Activated T-cell treated with anti-CD3 and anti-CD28 coated beads, Interleukin-2, amount 50 U/mL, for 4 hours (primary cell): ENCODE data around the gene PEF1. TPM values are rescaled to one million over a fixed set of nuclear protein-coding genes. Genes with fewer than 3 reads are reported as not detected.
A peak's percentile ranks its signal among the peaks of the same experiment; 100 is the strongest.

Experiments used
- ATAC-seq, 2 donors: fragments of 200-7000 bp; cut with Tn5 transposase; one replicate each; pipeline ENCODE4 v1.10.0; 2021
- DNase-seq: peaks from one replicate; pipeline ENCODE4 v3.0.0-alpha.2; 2020
- H3K27me3 Mint-ChIP-seq: one replicate; pipeline ENCODE4 v1.8.0; 2021; ENCODE audit warnings: low read depth, mixed read lengths
- H3K36me3 Mint-ChIP-seq: one replicate; pipeline ENCODE4 v1.8.0; 2022; ENCODE audit warnings: mixed read lengths; ENCODE audit not compliant: insufficient read depth
- H3K4me1 Mint-ChIP-seq: one replicate; pipeline ENCODE4 v1.8.0; 2021; ENCODE audit warnings: low read depth, mixed read lengths
- H3K4me3 Mint-ChIP-seq: one replicate; pipeline ENCODE4 v1.8.0; 2021; ENCODE audit warnings: mild to moderate bottlenecking, moderate library complexity, mixed read lengths
- H3K9me3 Mint-ChIP-seq: one replicate; pipeline ENCODE4 v1.8.0; 2021; ENCODE audit warnings: mixed read lengths
- total RNA-seq, 3 donors: library from RNA; stranded (reverse); gene quantifications; one replicate each; pipeline ENCODE4 v1.2.1, GENCODE V29; 2021

PEF1 gene
- total RNA-seq, 3 donors from 2014 or later: 67.0 to 73.9 (median 71.5) TPM

- Mint-ChIP-seq H3K27me3 (peaks cover 8% of the 10 kb centered on the region), H3K4me1 (peaks cover 7% of the 10 kb centered on the region), H3K36me3 (no peaks in the 10 kb centered on the region), H3K4me3 (no peak overlapping the region), H3K9me3 (no peaks in the 10 kb centered on the region)
- DNase-seq (no peak), ATAC-seq (no peak)
These were observed 35.1 kb downstream of the PEF1 start for GRCh38 chr1:31609514-31610118.

- peaks cover 7% of the 10 kb centered on the region for H3K4me1 Mint-ChIP-seq
- H3K27me3 Mint-ChIP-seq: peaks cover 7% of the 10 kb centered on the region
- DNase-seq (no peak), ATAC-seq (no peak)
- no peak overlapping the region for H3K4me3 Mint-ChIP-seq
- H3K36me3 Mint-ChIP-seq: no peaks in the 10 kb centered on the region
- no peaks in the 10 kb centered on the region for H3K9me3 Mint-ChIP-seq
These were observed 37.3 kb downstream of the PEF1 start for GRCh38 chr1:31607360-31607759.

GRCh38 chr1:31605908-31606427 lies 38.7 kb downstream of the PEF1 start:
- Mint-ChIP-seq H3K4me1 (peaks cover 7% of the 10 kb centered on the region), H3K9me3 (no peaks in the 10 kb centered on the region), H3K4me3 (no peak overlapping the region), H3K36me3 (no peaks in the 10 kb centered on the region), H3K27me3 (peaks cover 7% of the 10 kb centered on the region)
- ATAC-seq: peak; percentile 97 to 98
- no peak for DNase-seq

GRCh38 chr1:31602081-31602480 lies 42.6 kb downstream of the PEF1 start:
- Mint-ChIP-seq H3K4me3 (no peak overlapping the region), H3K36me3 (no peaks in the 10 kb centered on the region), H3K27me3 (peaks cover 4% of the 10 kb centered on the region), H3K4me1 (peaks cover 7% of the 10 kb centered on the region), H3K9me3 (no peaks in the 10 kb centered on the region)
- no peak for ATAC-seq
- DNase-seq: no peak

DNA sequence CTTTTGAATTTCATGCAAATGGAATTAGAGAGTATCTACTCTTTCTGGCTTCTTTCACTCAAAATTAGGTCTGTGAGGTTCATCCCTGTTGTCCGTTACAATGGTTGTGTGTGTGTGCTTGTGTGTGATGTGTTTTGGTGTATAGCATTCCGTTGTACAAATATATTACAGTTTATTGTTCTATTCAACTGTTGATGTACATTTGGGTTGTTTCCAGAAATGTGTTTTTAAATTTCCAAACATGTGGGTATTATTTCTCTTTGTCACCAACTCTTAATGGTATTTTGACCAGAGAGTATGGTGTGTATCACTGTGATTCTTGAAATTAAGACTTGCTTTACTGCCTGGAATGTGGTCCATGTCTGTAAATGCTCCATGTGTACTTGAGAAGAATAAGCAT lies 44.0 kb downstream of the PEF1 start:
- ATAC-seq (no peak), DNase-seq (no peak)
- H3K27me3 Mint-ChIP-seq: peaks cover 12% of the 10 kb centered on the region
- no peak overlapping the region for H3K4me3 Mint-ChIP-seq
- H3K4me1 Mint-ChIP-seq: peaks cover under 1% of the 10 kb centered on the region
- H3K36me3 Mint-ChIP-seq: no peaks in the 10 kb centered on the region
- H3K9me3 Mint-ChIP-seq: no peaks in the 10 kb centered on the region

GRCh38 chr1:31598980-31599379 lies 45.7 kb downstream of the PEF1 start:
- H3K9me3 Mint-ChIP-seq: no peaks in the 10 kb centered on the region
- no peak overlapping the region for H3K4me3 Mint-ChIP-seq
- no peak for DNase-seq
- ATAC-seq: no peak
- H3K4me1 Mint-ChIP-seq: no peaks in the 10 kb centered on the region
- peaks cover 12% of the 10 kb centered on the region for H3K27me3 Mint-ChIP-seq
- no peaks in the 10 kb centered on the region for H3K36me3 Mint-ChIP-seq

DNA sequence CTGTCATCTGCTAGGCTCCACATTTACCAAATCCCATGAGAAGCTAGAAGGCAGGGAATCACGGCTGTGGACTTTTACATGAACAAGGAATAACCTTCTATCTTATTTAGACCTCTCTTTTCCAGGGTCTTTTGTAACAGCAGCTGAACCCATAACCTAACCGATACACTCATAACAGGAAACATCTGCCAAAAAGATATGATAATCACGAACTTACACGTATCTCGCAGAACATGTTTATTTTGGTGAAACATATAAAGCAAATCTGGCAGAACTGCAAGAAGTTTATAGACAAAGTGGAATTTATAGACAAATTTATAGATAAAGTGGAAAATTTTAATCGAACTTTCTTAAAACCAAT lies 48.0 kb downstream of the PEF1 start:
- Mint-ChIP-seq H3K4me1 (no peaks in the 10 kb centered on the region), H3K4me3 (no peak overlapping the region), H3K36me3 (no peaks in the 10 kb centered on the region), H3K9me3 (no peaks in the 10 kb centered on the region), H3K27me3 (peaks cover 23% of the 10 kb centered on the region)
- ATAC-seq: no peak
- DNase-seq: no peak

DNA sequence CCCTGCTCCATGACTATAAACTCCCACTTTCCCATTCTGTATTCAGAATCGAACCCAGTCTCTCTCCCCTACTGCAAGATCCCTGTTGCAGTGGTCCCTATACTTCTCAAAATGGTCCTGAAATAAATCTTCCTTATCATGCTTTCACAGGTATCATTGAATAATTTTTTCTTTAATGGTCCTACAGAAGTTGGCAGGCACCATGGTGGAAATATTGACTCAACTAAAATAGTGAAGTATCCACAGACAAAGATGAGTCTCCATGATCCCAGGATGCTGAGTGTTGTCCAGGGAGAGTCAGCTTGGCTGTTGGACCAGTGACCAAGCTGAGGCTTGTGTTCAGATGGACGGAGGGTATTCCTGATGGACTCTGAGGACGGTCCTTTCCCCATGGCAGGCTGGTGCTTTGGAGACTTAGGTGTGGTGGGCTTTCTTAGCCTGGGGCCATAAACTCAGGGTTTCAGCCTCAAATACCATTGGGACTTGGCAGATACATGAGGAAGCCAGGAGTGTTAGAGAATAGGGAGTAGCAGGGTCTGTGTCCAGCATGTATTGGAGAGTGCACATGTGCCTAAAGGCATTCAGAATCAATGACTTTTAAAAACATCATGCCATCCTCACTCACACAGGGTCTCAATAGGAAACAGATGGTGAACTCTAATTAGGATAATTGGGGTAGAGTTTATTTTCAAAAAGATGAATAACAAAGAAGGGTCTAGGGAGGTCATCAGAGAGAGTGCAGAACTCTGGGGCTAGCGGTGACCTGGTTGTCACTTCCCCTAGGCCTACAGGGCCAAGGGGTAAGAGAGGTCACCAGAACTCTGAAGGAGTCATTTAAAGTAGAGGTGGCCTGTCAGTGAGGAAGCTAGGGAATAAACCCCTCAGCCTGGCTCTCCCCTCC lies 48.6 kb downstream of the PEF1 start:
- H3K9me3 Mint-ChIP-seq: no peaks in the 10 kb centered on the region
- ATAC-seq: no peak
- H3K27me3 Mint-ChIP-seq: peaks cover 27% of the 10 kb centered on the region
- no peaks in the 10 kb centered on the region for H3K4me1 Mint-ChIP-seq
- no peak for DNase-seq
- H3K36me3 Mint-ChIP-seq: no peaks in the 10 kb centered on the region
- no peak overlapping the region for H3K4me3 Mint-ChIP-seq

DNA sequence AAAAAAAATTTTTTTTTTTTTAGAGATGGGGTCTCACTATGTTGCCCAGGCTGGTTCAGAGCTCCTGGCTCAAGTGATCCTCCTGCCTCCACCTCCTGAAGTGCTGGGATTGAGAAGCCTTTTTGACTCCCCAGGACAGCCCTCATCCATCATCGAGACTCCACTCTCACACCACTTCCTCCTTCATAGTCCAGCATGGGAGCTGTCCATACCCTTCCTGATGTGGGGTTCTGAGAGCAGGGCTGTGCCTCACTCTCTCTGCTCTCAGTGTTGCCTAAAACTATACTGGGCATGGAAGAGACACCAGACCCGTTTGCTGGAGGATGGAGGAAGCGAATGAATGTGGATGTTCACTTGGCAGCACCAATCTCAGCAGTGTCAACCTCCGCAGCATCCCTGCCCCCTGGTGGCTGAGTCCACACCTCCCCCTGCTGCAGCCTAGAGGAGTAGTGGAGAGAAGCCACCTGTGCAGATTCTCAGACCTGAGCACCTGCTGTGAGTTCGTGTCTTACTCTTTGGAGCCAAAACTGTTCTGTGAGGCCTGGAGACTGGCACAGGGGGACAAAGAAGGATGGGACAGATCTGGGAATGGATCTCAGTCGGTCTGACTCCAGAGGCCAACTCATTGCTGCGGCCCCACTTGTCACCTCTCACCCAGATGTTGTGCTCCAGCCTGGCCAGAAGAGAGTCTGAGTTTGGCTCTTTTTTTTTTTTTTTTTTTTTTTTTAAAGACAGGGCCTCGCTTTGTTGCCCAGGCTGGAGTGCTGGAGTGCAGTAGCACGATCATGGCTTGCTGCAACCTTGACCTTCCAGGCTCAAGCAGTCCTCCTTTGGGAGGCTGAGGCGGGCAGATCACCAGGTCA lies 50.7 kb downstream of the PEF1 start:
- Mint-ChIP-seq H3K36me3 (no peaks in the 10 kb centered on the region), H3K27me3 (peaks cover 40% of the 10 kb centered on the region), H3K4me3 (no peak overlapping the region), H3K9me3 (no peaks in the 10 kb centered on the region), H3K4me1 (no peaks in the 10 kb centered on the region)
- DNase-seq (peak; percentile 67), ATAC-seq (peak; percentile 76 to 90)

DNA sequence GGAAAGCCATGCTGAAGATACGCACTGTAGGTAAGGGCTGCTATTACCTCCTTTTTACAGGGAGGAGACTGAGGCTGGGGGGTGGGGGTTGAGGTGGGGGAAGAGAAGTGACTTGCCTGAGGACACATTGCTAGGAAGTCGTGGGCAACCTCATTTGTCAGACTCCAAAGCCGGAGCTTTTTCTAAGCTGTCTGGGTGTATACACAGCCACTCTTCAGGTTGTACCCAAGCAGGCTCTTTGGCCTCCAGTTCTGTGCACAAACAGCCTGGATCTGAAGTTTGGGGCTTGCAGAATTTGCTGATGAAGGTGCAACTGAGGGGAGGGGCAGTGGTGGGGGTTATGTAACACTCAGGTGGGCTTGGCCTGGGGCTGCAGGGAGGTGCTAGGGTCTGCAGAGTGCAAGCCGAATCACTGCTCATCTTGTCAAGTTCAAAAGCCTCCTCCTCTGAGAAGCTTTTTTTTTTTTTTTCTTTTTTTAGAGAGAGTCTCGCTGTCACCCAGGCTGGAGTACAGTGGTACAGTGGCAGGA lies 51.5 kb downstream of the PEF1 start:
- Mint-ChIP-seq H3K4me1 (no peaks in the 10 kb centered on the region), H3K9me3 (no peaks in the 10 kb centered on the region), H3K36me3 (no peaks in the 10 kb centered on the region), H3K27me3 (peaks cover 41% of the 10 kb centered on the region), H3K4me3 (no peak overlapping the region)
- ATAC-seq: no peak
- no peak for DNase-seq

- no peaks in the 10 kb centered on the region for H3K4me1 Mint-ChIP-seq
- H3K27me3 Mint-ChIP-seq: peaks cover 46% of the 10 kb centered on the region
- ATAC-seq: no peak
- H3K4me3 Mint-ChIP-seq: no peak overlapping the region
- no peak for DNase-seq
- H3K36me3 Mint-ChIP-seq: no peaks in the 10 kb centered on the region
- no peaks in the 10 kb centered on the region for H3K9me3 Mint-ChIP-seq
These were observed 52.5 kb downstream of the PEF1 start for GRCh38 chr1:31592132-31592531.

- Mint-ChIP-seq H3K4me3 (no peak overlapping the region), H3K36me3 (no peaks in the 10 kb centered on the region), H3K27me3 (peaks cover 45% of the 10 kb centered on the region), H3K9me3 (no peaks in the 10 kb centered on the region), H3K4me1 (no peaks in the 10 kb centered on the region)
- no peak for ATAC-seq
- no peak for DNase-seq
These were observed 53.1 kb downstream of the PEF1 start for GRCh38 chr1:31591425-31592093.

- H3K4me1 Mint-ChIP-seq: no peaks in the 10 kb centered on the region
- H3K4me3 Mint-ChIP-seq: no peak overlapping the region
These were observed 55.7 kb downstream of the PEF1 start for GRCh38 chr1:31588751-31589515.

More at GRCh38 chr1:31588751-31589515, 55.7 kb downstream of the PEF1 start:
- ATAC-seq (no peak), DNase-seq (no peak)
- Mint-ChIP-seq H3K36me3 (no peaks in the 10 kb centered on the region), H3K27me3 (peaks cover 40% of the 10 kb centered on the region), H3K9me3 (no peaks in the 10 kb centered on the region)
